RWPE1 (cell line): ENCODE measurements around the gene ERFE.

ENCODE experiments used
- CTCF ChIA-PET: fragments of 350-600 bp; sonication (Branson Sonifier 250); formaldehyde crosslinking; extraction: SDS; loops from one replicate; lab custom pipeline; 2021; lab: Yijun Ruan, JAX
- POLR2A ChIA-PET: fragments of 400-600 bp; formaldehyde crosslinking; extraction: SDS; loops from one replicate; lab custom pipeline; 2020; ENCODE audit warnings: antibody characterized with exemption; ENCODE audit not compliant: low non-redundant PET; lab: Yijun Ruan, JAX
- DNase-seq: peaks from one replicate; pipeline ENCODE4 v3.0.0; 2012; ENCODE audit warnings: low spot score
- H3K27ac ChIP-seq: fragments of 450-650 bp; 2 replicates; pipeline ENCODE4 v1.5.1; 2017
- CTCF ChIP-seq: fragments of 450-650 bp; conservative IDR thresholded peaks from 2 replicates; pipeline ENCODE4 v1.5.1; 2017; ENCODE audit warnings: low read depth, mild to moderate bottlenecking

Gene ERFE

GRCh38 chr2:238150686-238151085 is 8.1 kb upstream of the ERFE start:
- POLR2A ChIA-PET, result no interaction called here
- CTCF ChIA-PET, result no interaction called here
- H3K27ac ChIP-seq, result no peak overlapping the region
- no peak for TF ChIP-seq CTCF
- no peak for DNase-seq

GRCh38 chr2:238151205-238151604 is 7.6 kb upstream of the ERFE start:
- no peak for DNase-seq
- ChIA-PET POLR2A (no interaction called here), CTCF (no interaction called here)
- no peak overlapping the region for H3K27ac ChIP-seq
- no peak for TF ChIP-seq CTCF

GRCh38 chr2:238151628-238152235 is 7.0 kb upstream of the ERFE start:
- no peak for DNase-seq
- TF ChIP-seq CTCF, result no peak
- POLR2A ChIA-PET, result no interaction called here
- CTCF ChIA-PET, result interaction anchor here (0.5 to 0.6 kb wide), 3 partner anchors 118 to 1142 kb away, joined by 3 to 4 read pairs (median 3); no protein-coding TSS in a partner anchor
- H3K27ac ChIP-seq, result no peak overlapping the region

GRCh38 chr2:238152771-238153688 is 5.7 kb upstream of the ERFE start:
- no peak for DNase-seq
- no peak overlapping the region for H3K27ac ChIP-seq
- CTCF ChIA-PET, result interaction anchor here (0.6 kb wide), 2 partner anchors 21 to 68 kb away, joined by 4 read pairs; no protein-coding TSS in a partner anchor
- POLR2A ChIA-PET, result no interaction called here
- TF ChIP-seq CTCF, result no peak

- ChIA-PET POLR2A (no interaction called here), CTCF (interaction anchor here (0.6 to 0.7 kb wide), 3 partner anchors 12 to 99 kb away, joined by 3 read pairs; no protein-coding TSS in a partner anchor)
- no peak overlapping the region for H3K27ac ChIP-seq
- DNase-seq, result no peak
- TF ChIP-seq CTCF, result no peak
These were observed 4.2 kb upstream of the ERFE start for GRCh38 chr2:238154570-238154969.

- TF ChIP-seq CTCF, result no peak
- CTCF ChIA-PET, result interaction anchor here (0.6 to 0.7 kb wide), 3 partner anchors 13 to 98 kb away, joined by 3 read pairs; no protein-coding TSS in a partner anchor
- POLR2A ChIA-PET, result no interaction called here
- H3K27ac ChIP-seq, result no peak overlapping the region
- no peak for DNase-seq
These were observed 3.6 kb upstream of the ERFE start for GRCh38 chr2:238155051-238155760.
